SHP77 (cell line): Measurements from ENCODE around the gene NEB.

Source experiments
- DNase-seq, 2 experiments: peaks; one replicate each; lab custom pipeline; 2025; lab: John Stamatoyannopoulos, UW

The NEB gene

DNA sequence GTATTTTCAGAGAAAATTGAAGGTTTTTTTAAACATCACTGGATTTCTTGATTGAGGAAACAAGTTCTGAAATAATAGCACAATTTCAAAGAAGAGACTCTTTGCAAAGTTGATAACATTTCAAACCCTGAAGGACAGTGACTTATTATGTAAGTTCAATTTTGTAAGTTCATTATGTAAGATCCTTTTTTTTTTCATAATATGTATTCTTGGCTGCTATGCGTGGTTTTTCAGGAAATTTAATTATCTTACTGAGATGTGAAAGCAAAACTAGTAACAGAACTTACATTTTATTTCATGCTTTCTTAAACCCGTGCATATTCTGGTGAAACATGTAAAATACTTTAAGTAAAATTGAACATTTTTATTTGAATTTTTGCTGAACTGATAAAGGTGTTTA lies 259.2 kb downstream of the NEB start:
- no peak for DNase-seq

DNA sequence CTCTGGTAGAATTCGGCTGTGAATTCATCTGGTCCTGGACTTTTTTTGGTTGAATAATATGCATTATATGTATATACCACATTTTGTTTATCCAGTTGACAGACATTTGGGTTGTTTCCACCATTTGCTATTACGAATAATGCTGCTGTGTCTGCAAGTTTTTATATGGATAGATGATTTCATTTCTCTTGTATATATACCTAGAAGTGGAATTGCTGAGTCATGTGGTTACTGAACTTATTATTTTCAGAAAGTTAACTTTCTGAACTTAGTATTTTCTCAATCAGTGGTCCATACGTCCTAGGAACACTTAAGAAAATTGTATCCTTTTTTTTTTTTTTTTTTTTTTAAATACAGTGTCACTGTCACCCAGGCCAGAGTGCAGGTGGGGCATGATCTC lies 261.3 kb downstream of the NEB start:
- no peak for DNase-seq

DNA sequence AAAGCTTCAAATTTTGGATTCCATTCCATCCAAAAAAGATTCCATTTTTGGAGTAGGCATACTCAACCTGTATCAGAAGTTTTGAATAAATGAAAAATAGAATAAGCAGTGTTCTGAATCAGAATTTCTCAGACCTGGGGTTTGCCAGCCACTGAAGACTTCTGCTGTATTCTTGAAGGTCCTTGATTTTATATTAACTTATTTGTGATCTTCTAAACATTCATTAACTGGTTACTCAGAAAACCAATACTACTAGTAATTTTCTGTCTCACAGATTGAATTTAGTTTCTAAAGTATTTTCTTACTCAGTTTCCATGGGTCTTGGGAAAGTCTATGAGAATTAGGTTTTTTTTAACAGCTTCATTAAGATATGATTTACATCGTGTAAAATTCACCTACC lies 263.7 kb downstream of the NEB start:
- DNase-seq = no peak

DNA sequence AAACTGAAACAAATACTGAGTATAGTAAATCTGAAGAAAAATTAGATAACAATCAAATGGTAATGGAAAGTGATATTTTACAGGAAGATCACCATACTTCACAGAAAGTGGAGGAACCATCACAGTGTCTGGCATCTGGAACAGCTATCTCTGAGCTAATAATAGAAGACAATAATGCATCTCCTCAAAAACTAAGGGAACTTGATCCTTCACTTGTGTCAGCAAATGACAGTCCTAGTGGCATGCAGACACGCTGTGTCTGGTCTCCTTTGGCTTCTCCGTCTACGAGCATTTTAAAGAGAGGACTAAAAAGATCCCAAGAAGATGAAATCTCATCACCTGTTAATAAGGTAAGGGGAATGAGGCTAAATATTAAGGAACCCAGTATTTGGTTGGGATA lies 268.5 kb downstream of the NEB start:
- DNase-seq = no peak

DNA sequence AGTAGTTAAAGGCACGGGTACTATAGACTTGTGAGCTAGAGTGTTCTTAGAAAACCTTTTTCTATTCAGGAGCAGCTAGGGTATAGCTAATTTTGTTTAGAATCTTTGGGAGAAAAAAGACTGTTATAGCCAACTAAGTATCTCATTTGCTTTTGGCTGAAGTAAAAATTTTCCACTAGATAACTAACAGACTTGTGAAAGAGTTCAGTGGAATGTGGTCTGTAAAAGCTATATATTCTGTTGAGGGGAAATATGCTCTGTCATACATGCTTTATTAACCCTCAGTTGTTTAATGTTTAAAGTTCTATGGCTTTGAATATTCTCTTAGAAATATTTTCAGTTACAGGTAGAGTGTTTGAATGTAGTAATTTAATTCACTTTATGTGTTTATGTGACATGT lies 274.9 kb downstream of the NEB start:
- no peak for DNase-seq

DNA sequence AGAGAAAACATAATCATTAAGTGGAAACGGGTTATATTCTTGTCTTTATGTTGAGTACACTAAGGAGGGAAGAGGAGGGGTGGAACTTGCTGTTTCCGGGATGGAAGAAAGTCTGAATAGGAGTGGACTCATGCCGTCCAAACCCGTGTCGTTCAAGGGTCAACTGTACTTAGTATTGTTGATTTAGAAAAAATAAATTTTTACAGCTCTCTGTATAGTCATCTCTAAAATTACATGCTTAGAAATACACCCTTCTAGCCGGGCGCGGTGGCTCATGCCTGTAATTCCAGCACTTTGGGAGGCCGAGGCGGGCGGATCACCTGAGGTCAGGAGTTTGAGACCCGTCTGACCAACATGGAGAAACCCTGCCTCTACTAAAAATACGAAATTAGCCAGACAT lies 295.1 kb downstream of the NEB start:
- DNase-seq = no peak

DNA sequence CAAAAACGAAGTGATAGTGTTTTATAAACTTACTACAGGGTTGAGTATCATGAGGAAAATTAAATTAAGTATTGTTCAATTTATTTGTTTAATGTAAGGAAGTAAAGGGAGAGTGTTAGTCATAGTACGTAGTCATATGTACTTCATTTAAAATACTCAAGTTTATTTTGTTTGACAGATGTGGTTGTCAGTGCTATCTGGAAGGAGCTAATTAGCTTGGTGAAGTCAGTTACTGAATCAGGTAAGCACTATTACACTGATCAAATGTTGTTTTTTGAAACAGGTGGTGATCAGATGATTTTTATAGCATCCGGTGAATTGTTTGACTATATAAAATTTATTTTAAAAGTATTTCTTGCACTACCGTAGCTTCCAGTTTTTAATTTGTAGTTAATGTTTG lies 295.8 kb downstream of the NEB start:
- no peak for DNase-seq

DNA sequence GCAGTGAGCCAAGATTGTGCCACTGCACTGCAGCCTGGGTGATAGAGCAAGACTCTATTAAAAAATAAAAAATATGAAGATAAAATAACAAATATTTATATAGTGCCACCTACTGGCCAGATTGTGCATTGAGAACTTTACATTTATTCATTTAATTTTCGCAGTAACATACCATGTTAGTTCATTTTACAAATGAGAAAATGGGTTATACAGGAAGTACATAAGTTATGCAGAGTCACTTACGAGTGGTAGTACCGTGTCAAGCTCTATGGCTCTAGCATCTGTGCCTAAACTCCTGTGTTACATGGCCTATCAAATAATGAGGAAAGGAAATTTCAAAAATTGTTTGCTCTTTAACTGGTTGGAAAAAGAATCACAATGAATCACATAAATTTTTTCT lies 296.6 kb downstream of the NEB start:
- no peak for DNase-seq
